IMR-90 (cell line): ENCODE results near the gene GFPT1. TPM values are rescaled to one million over a fixed set of nuclear protein-coding genes. Genes with fewer than 3 reads are reported as not detected.

Experiments used
- ATAC-seq: fragments of 200-7000 bp; cut with Tn5 transposase; 2 replicates; pipeline ENCODE4 v1.9.1; 2020; ENCODE audit warnings: low read depth, mild to moderate bottlenecking, moderate library complexity
- BruUV-seq: library from RNA; stranded (reverse); fragments of 400-500 nt; replicated peaks from 2 replicates; lab custom pipeline; 2021; lab: Mats Ljungman, UMichigan
- CTCF ChIA-PET: fragments of 300-600 bp; formaldehyde crosslinking; extraction: SDS; loops from one replicate; lab custom pipeline; 2021; ENCODE audit warnings: antibody characterized with exemption; lab: Yijun Ruan, JAX
- POLR2A ChIA-PET: fragments of 300-600 bp; sonication (Branson Sonifier 250); formaldehyde crosslinking; loops from one replicate; lab custom pipeline; 2022; ENCODE audit warnings: antibody characterized with exemption; ENCODE audit not compliant: unreplicated experiment; lab: Charles Lee
- DNase-seq: peaks from one replicate; pipeline ENCODE4 v3.0.0; 2013
- H2AFZ ChIP-seq: replicated peaks from 2 replicates; pipeline ENCODE3; 2013; ENCODE audit warnings: low read length, mild to moderate bottlenecking; ENCODE audit not compliant: poor library complexity
- H2AK5ac ChIP-seq: 2 replicates; pipeline ENCODE4 v1.6.1; 2013; ENCODE audit warnings: low read depth, low read length, inconsistent platforms
- H2AK9ac ChIP-seq: replicated peaks from 2 replicates; pipeline ENCODE3; 2013; ENCODE audit warnings: mild to moderate bottlenecking, low read depth, low read length, moderate library complexity; ENCODE audit not compliant: poor library complexity
- H2BK120ac ChIP-seq: 2 replicates; pipeline ENCODE4 v1.6.1; 2013; ENCODE audit warnings: low read depth, low read length, inconsistent platforms
- H2BK15ac ChIP-seq: 3 replicates; pipeline ENCODE4 v1.6.1; 2013; ENCODE audit warnings: low read depth, low read length, inconsistent platforms
- H2BK20ac ChIP-seq: 2 replicates; pipeline ENCODE4 v1.6.1; 2013; ENCODE audit warnings: low read depth, mild to moderate bottlenecking, inconsistent platforms, low read length, moderate library complexity
- H2BK5ac ChIP-seq: 2 replicates; pipeline ENCODE4 v1.6.1; 2013; ENCODE audit warnings: mild to moderate bottlenecking, low read depth, low read length, inconsistent platforms; ENCODE audit not compliant: poor library complexity, severe bottlenecking
- H3K14ac ChIP-seq: replicated peaks from 2 replicates; pipeline ENCODE4 v1.6.1; 2013; ENCODE audit warnings: low read depth, low read length, inconsistent platforms
- H3K18ac ChIP-seq: 2 replicates; pipeline ENCODE4 v1.6.1; 2013; ENCODE audit warnings: low read depth, low read length, control low read depth
- H3K23ac ChIP-seq: 2 replicates; pipeline ENCODE4 v1.6.1; 2013; ENCODE audit warnings: low read depth, low read length, inconsistent platforms
- H3K27ac ChIP-seq: 2 replicates; pipeline ENCODE4 v1.5.1; 2013; ENCODE audit warnings: mild to moderate bottlenecking, control low read depth, low read length; ENCODE audit not compliant: insufficient read depth
- H3K27me3 ChIP-seq: 2 replicates; pipeline ENCODE4 v1.6.1; 2013; ENCODE audit warnings: low read length; ENCODE audit not compliant: control insufficient read depth, insufficient read depth
- H3K36me3 ChIP-seq: 2 replicates; pipeline ENCODE4 v1.6.1; 2013; ENCODE audit warnings: low read length, mixed read lengths; ENCODE audit not compliant: control insufficient read depth, insufficient read depth
- H3K4ac ChIP-seq: 2 replicates; pipeline ENCODE4 v1.6.1; 2013; ENCODE audit warnings: low read depth, low read length, inconsistent platforms
- H3K4me1 ChIP-seq: 2 replicates; pipeline ENCODE4 v1.6.1; 2013; ENCODE audit warnings: low read length, mixed read lengths; ENCODE audit not compliant: control insufficient read depth, insufficient read depth
- H3K4me2 ChIP-seq: 2 replicates; pipeline ENCODE4 v1.6.1; 2013; ENCODE audit warnings: low read depth, mild to moderate bottlenecking, control low read depth, low read length, moderate library complexity
- H3K4me3 ChIP-seq: 2 replicates; pipeline ENCODE4 v1.5.1; 2013; ENCODE audit warnings: low read depth, mild to moderate bottlenecking, control low read depth, low read length, moderate library complexity; ENCODE audit not compliant: insufficient read depth
- H3K56ac ChIP-seq: 2 replicates; pipeline ENCODE4 v1.6.1; 2013; ENCODE audit warnings: low read length, inconsistent platforms; ENCODE audit not compliant: insufficient read depth; ENCODE audit errors: extremely low read depth
- H3K79me1 ChIP-seq, 2 experiments: 2 replicates each; pipeline ENCODE4 v1.6.1; 2013; ENCODE audit warnings: low read length in 2 of 2, inconsistent platforms in 1 of 2, low read depth in 1 of 2
- H3K9ac ChIP-seq: 2 replicates; pipeline ENCODE4 v1.6.1; 2013; ENCODE audit warnings: low read depth, low read length, control low read depth
- H3K9me1 ChIP-seq: 2 replicates; pipeline ENCODE4 v1.6.1; 2013; ENCODE audit warnings: low read length, inconsistent platforms; ENCODE audit not compliant: insufficient read depth
- H3K9me3 ChIP-seq: 2 replicates; pipeline ENCODE4 v1.6.1; 2013; ENCODE audit warnings: low read length; ENCODE audit not compliant: control insufficient read depth, insufficient read depth
- H4K20me1 ChIP-seq: 2 replicates; pipeline ENCODE4 v1.6.1; 2013; ENCODE audit warnings: low read length, inconsistent platforms; ENCODE audit not compliant: insufficient read depth
- H4K5ac ChIP-seq: 2 replicates; pipeline ENCODE4 v1.6.1; 2013; ENCODE audit warnings: mild to moderate bottlenecking, low read depth, low read length, control low read depth
- H4K8ac ChIP-seq, 2 experiments: 2 replicates each; pipeline ENCODE4 v1.6.1; 2013; ENCODE audit warnings: low read depth in 2 of 2, low read length in 2 of 2, control low read depth in 1 of 2, inconsistent platforms in 1 of 2
- H4K91ac ChIP-seq: 2 replicates; pipeline ENCODE4 v1.6.1; 2013; ENCODE audit warnings: low read depth, low read length, inconsistent platforms; ENCODE audit not compliant: insufficient read depth
- BHLHE40 ChIP-seq: fragments of 150-350 bp; IDR thresholded peaks from 2 replicates; pipeline ENCODE4 v1.6.1; 2016; ENCODE audit warnings: mild to moderate bottlenecking, low read depth, low read length
- CEBPB ChIP-seq: IDR thresholded peaks from 2 replicates; pipeline ENCODE4 v1.6.1; 2012; ENCODE audit warnings: low read depth, low read length, improper control_type of control experiment
- CHD1 ChIP-seq: IDR thresholded peaks from 2 replicates; pipeline ENCODE4 v1.6.1; 2012; ENCODE audit warnings: low read depth, low read length, improper control_type of control experiment
- ELK1 ChIP-seq: fragments of 150-350 bp; IDR thresholded peaks from 2 replicates; pipeline ENCODE4 v1.6.1; 2016; ENCODE audit warnings: low read depth, mild to moderate bottlenecking, low read length, moderate library complexity, borderline replicate concordance
- FOS ChIP-seq: fragments of 150-350 bp; IDR thresholded peaks from 2 replicates; pipeline ENCODE4 v1.6.1; 2016; ENCODE audit warnings: low read depth, low read length
- MAFK ChIP-seq: IDR thresholded peaks from 2 replicates; pipeline ENCODE4 v1.6.1; 2012; ENCODE audit warnings: low read depth, low read length, improper control_type of control experiment
- MAZ ChIP-seq: IDR thresholded peaks from 2 replicates; pipeline ENCODE4 v1.6.1; 2012; ENCODE audit warnings: low read depth, mild to moderate bottlenecking, low read length, improper control_type of control experiment, moderate library complexity, borderline replicate concordance
- MXI1 ChIP-seq: IDR thresholded peaks from 2 replicates; pipeline ENCODE4 v1.6.1; 2012; ENCODE audit warnings: low read depth, mild to moderate bottlenecking, low read length, moderate library complexity, borderline replicate concordance
- NFE2L2 ChIP-seq: fragments of 150-350 bp; IDR thresholded peaks from 2 replicates; pipeline ENCODE4 v1.6.1; 2016; ENCODE audit warnings: low read depth, mild to moderate bottlenecking, low read length
- POLR2A ChIP-seq: IDR thresholded peaks from 2 replicates; pipeline ENCODE4 v1.6.1; 2012; ENCODE audit warnings: mild to moderate bottlenecking, low read depth, low read length
- RAD21 ChIP-seq: IDR thresholded peaks from 2 replicates; pipeline ENCODE4 v1.6.1; 2012; ENCODE audit warnings: low read length, improper control_type of control experiment
- RCOR1 ChIP-seq: IDR thresholded peaks from 2 replicates; pipeline ENCODE4 v1.6.1; 2012; ENCODE audit warnings: mild to moderate bottlenecking, low read length, improper control_type of control experiment; ENCODE audit not compliant: insufficient replicate concordance
- RFX5 ChIP-seq: IDR thresholded peaks from 2 replicates; pipeline ENCODE4 v1.8.0; 2012; ENCODE audit warnings: low read depth, mild to moderate bottlenecking, low read length, moderate library complexity
- SMC3 ChIP-seq: fragments of 150-350 bp; IDR thresholded peaks from 2 replicates; pipeline ENCODE4 v1.6.1; 2016; ENCODE audit warnings: low read depth, mild to moderate bottlenecking, antibody characterized with exemption, low read length, moderate library complexity
- USF2 ChIP-seq: fragments of 150-350 bp; IDR thresholded peaks from 2 replicates; pipeline ENCODE4 v1.6.1; 2017; ENCODE audit warnings: mild to moderate bottlenecking, antibody characterized with exemption, low read length, low read depth
- dilution Hi-C: fragments of 300-500 bp; cut with HindIII; formaldehyde crosslinking; loops from one replicate; pipeline ENCODE4 v1.14.3; 2018; ENCODE audit warnings: low sequenced_read_pairs; ENCODE audit not compliant: unreplicated experiment
- in situ Hi-C: fragments of 300-500 bp; cut with MboI; formaldehyde crosslinking; loops from 3 replicates; pipeline ENCODE4 v1.14.3; 2019; ENCODE audit warnings: low sequenced_read_pairs, inconsistent platforms, mixed read lengths
- intact Hi-C: fragments of 100-400 bp; cut with micrococcal nuclease; formaldehyde crosslinking; loops from 2 replicates; pipeline ENCODE4 v1.10.0; 2022
- polyA plus RNA-seq, 3 experiments: library from polyadenylated mRNA; depleted of rRNA; stranded (reverse); fragments of >200 nt; gene quantifications; 2 replicates each; pipeline ENCODE4 v1.2.3, GENCODE V29; 2012; ENCODE audit warnings: low replicate concordance in 1 of 3
- total RNA-seq: library from RNA; depleted of rRNA; stranded (reverse); fragments of >200 nt; gene quantifications from 2 replicates; pipeline ENCODE4 v1.2.3, GENCODE V29; 2012
- TF ChIP-seq, protein P1 (sequence below): conservative IDR thresholded peaks from 2 replicates; pipeline ENCODE4 v1.5.1; 2012; ENCODE audit warnings: mild to moderate bottlenecking, low read depth, low read length, improper control_type of control experiment

The GFPT1 gene
- total and polyA plus RNA-seq, 2 of the 4 experiments (the other 2 are of a cell fraction) = 23.5 to 52.9 TPM

GRCh38 chr2:69359371-69359770 lies 27.7 kb downstream of the GFPT1 start:
- Histone ChIP-seq H4K8ac (no peak overlapping the region), H2BK15ac (no peak overlapping the region), H3K79me1 (peaks cover 30 to 32% of the 10 kb centered on the region in 2 experiments), H3K18ac (no peak overlapping the region), H4K91ac (no peak overlapping the region), H3K9me1 (peaks cover 5% of the 10 kb centered on the region), H2AK5ac (no peak overlapping the region), H3K9ac (no peak overlapping the region), H3K14ac (no peak overlapping the region), H4K5ac (no peak overlapping the region), H3K4me1 (peaks cover 3% of the 10 kb centered on the region; the same call in 1 of the 2 replicates), H3K4me3 (no peak overlapping the region), H3K27me3 (no peaks in the 10 kb centered on the region), H2BK20ac (no peak overlapping the region), H3K36me3 (peaks cover 52% of the 10 kb centered on the region), H3K9me3 (no peaks in the 10 kb centered on the region), H3K4ac (no peak overlapping the region), H3K27ac (no peak overlapping the region), H3K23ac (no peak overlapping the region), H3K56ac (no peak overlapping the region), H4K20me1 (0 out of 2 replicates have a peak, but pooled peaks cover 13% of the 10 kb centered on the region), H2AFZ (no peak overlapping the region), H2BK120ac (no peak overlapping the region), H2AK9ac (no peak overlapping the region), H3K4me2 (no peak overlapping the region), H2BK5ac (no peak overlapping the region)
- BruUV-seq = no TSS peak
- no peak for ATAC-seq
- in situ Hi-C loops (no loop called here), intact Hi-C loops (no loop called here), dilution Hi-C loops (no loop called here)
- no peak for DNase-seq
- CTCF ChIA-PET = interaction anchor here (0.7 kb wide), 1 partner anchor 11 kb away, joined by 3 read pairs; no protein-coding TSS in a partner anchor
- TF ChIP-seq ELK1 (no peak), CHD1 (no peak), SMC3 (no peak), RCOR1 (no peak), MXI1 (no peak), BHLHE40 (no peak), USF2 (no peak), MAZ (no peak), RAD21 (no peak), RFX5 (no peak), CEBPB (no peak), MAFK (no peak), NFE2L2 (no peak), POLR2A (no peak), FOS (no peak)
- TF ChIP-seq, protein P1, sequence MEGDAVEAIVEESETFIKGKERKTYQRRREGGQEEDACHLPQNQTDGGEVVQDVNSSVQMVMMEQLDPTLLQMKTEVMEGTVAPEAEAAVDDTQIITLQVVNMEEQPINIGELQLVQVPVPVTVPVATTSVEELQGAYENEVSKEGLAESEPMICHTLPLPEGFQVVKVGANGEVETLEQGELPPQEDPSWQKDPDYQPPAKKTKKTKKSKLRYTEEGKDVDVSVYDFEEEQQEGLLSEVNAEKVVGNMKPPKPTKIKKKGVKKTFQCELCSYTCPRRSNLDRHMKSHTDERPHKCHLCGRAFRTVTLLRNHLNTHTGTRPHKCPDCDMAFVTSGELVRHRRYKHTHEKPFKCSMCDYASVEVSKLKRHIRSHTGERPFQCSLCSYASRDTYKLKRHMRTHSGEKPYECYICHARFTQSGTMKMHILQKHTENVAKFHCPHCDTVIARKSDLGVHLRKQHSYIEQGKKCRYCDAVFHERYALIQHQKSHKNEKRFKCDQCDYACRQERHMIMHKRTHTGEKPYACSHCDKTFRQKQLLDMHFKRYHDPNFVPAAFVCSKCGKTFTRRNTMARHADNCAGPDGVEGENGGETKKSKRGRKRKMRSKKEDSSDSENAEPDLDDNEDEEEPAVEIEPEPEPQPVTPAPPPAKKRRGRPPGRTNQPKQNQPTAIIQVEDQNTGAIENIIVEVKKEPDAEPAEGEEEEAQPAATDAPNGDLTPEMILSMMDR = no peak
- POLR2A ChIA-PET = no interaction called here
